ENCODE data around the gene IFITM5. TPM values are rescaled to one million over a fixed set of nuclear protein-coding genes. Genes with fewer than 3 reads are reported as not detected.
"Not testable (repeated sequence)": the region's sequence is repeated elsewhere in the genome, so short reads cannot be mapped to it uniquely, and the experiment has no call there.

The IFITM5 gene
- total RNA-seq (2014; rRNA removed) = not detected in 2 replicates
- not detected for polyA plus RNA-seq (2012)

DNA sequence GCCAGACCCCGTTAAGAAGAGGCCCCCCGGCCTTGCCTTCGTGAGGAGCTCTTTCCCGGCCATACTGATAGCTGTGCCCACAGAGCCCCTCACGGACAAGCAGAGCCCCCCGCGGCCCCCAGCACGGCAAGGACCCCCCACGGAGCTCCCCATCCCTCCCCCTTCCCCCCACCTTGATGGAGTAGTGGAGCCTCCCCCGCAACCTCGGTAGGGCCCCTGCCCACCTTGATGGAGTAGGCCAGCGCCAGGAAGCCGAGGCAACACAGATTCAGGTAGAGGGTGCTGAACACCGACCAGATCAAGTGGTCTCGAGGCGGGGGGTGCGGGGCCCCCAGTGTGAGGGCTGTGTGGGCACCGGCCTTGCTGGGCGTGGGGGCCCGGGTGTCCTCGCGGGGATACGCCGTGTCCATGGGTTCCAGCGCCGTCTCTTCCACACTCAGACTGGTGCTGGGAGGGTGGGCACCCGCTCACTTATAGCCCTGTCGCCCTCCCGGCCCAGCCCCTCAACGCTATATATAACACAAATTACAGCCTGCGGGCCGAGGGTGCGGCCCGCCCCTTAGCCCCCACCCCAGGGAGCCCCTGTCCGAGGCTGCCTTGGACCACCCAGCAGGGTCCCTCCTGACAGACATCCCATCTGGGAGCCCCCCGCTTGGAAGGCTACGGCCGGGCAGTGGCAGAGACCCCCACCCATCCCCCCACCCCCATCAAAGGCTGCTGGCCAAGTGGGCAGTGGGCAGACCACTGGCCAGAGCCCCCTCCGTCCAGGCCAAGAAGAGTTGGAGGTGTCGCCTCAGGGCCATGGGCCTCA lies at the start of gene IFITM5:
TSS of gene IFITM5 (minus strand) at position 446 of the 811 bp plus-strand sequence. CDS start at position 410, 36 bp downstream.
- DNase-seq (ENCODE audit: low read depth) = no peak

DNA sequence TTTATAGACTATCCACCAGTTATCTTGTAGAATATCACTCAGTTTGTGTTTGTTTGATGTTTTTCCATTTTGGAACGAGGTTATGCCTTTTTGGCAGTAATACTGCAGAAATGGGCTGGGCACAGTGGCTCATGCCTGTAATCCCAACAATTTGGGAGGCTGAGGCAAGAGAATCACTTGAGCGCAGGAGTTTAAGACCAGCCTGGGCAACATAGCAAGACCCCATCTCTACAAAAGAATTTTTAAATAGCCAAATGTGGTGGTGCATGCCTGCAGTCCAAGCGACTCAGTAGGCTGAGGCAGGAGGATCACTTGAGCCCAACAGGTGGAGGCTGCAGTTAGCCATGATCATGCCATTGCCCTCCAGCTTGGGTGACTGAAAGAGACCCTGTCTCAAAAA lies 47.2 kb upstream of the IFITM5 start:
- DNase-seq (ENCODE audit: low read depth) = no peak

DNA sequence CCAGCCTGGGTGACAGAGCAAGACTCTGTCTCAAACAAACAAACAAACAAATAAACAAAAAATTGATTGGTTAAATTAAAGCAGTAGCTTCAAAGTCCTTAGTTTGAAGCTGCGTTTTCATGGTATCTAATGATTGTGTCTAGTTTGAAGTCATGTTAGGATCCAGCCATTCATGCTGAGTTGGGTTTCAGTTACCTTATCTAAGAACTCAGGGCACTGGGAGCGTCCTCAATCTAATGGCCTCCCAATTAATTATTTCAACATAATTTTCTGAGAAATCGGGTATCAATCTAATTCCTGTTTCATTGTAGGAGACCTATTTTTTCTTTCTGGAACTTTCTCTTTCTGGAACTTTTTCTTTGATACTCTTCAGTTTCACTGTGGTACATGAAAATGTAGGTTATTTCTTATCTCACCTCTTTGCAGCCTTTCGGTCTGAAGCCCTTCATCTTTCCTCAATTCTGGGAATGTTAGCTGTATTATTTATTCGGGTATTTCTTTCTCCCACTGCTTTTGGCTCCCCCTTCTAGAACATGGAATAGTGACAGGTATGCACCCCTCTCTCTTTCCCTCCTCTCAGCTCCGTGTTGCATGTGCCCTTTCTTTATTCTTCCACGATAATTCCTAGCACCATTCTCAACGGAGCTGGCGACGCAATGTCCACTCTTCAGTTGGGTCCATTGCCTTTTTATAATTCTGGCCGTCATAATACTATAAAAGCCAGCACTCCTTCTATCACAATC lies 45.7 kb upstream of the IFITM5 start:
- DNase-seq (ENCODE audit: low read depth) = no peak

DNA sequence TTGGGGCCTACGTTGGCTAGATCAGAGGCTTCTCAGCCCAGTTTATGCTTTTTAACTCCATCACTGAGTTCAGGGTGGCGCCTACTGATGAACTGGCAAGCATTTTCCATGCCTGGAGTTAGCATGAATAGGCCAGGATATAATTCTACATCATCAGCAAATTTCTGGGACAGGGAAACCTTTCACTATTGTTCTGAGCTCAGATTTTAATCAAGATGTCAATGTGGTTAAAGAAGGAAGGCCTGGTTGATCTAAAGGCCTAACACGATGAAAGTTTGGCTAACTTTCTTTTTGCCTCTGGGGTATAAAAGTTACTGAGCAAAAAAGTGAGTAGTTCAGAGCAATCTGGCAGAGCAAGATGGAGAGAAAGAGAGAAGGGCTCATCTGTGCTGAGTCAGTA lies 43.0 kb upstream of the IFITM5 start:
- no peak for DNase-seq (ENCODE audit: low read depth)

DNA sequence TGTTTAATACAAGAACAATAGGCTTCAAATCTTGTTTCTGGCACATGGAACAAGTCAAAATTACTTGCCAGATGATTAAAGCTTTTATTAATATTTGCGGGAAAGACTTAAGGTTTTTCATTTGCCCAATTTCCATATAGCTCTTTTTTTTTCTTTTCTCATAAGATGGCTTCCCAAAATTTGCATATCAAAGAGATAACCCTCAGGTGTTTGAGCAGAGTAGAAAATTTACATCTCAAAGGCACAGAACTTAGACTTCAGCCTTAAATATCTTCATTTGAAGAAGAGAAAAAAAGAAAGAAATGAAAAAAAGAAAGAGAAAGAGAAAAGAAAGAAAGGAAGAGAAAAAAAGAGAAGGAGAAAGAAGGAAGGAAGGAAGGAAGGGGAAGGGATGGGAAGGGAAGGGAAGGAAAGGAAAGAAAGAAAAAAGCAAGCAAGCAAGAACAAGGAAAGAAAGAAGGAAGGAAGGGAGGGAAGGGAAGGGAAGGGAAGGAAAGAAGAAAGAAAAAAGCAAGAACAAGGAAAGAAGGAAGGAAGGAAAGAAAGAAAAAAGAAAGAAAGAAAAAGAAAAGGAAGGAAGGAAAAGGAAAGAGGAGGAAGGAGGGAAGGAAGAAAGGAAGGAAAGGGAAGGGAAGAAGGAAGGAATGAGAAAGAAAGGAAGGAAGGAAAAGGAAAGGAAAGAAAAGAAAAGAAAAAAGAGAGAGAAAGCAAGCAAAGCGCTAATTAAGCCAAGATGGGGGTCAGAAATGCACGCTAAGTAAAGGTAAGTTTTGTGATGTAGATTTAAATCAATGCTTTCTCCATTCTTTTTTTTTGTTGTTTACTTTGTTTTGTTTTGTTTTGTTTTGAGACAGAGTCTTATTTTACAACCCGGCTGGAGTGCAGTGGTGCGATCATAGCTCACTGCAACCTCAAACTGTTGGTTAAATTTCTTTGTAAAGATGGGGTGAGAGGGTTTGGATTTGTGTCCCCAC lies 41.5 kb upstream of the IFITM5 start:
- DNase-seq (ENCODE audit: low read depth) = no peak

DNA sequence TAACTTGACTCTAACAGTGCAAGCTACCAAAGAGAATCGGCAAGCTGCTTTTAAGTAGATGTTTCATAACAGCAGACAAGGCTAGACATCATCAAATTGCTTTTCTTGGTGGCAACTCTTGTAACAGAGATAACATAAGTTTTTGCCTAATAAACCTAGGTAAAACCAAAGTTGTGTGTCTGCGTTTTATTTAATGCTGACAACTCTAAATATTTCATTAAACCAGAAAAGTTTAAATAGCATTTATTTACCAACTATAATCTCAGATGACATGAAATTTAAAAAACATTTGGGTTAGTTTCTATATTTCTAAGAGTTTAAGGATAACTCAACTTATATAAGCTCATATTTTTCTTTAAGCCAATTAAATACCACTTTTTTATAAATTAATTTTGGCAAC lies 40.6 kb upstream of the IFITM5 start:
- DNase-seq (ENCODE audit: low read depth) = no peak

DNA sequence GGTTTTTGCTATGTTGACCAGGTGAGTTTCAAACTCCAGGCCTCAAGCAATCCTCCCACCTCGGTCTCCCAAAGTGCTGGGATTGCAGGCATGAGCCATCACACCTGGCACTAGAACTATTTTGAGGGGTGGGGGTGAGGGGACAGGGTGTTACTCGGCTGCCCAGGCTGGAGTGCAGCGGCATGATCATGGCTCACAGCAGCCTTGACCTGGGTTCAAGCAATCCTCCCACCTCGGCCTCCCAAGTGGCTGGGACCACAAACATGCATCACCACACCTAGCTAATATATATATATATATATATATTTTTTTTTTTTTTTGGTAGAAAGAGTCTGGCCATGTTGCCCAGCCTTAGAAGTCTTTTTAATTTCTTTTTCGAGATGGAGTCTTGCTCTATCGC lies 38.4 kb upstream of the IFITM5 start:
- DNase-seq (ENCODE audit: low read depth) = no peak

DNA sequence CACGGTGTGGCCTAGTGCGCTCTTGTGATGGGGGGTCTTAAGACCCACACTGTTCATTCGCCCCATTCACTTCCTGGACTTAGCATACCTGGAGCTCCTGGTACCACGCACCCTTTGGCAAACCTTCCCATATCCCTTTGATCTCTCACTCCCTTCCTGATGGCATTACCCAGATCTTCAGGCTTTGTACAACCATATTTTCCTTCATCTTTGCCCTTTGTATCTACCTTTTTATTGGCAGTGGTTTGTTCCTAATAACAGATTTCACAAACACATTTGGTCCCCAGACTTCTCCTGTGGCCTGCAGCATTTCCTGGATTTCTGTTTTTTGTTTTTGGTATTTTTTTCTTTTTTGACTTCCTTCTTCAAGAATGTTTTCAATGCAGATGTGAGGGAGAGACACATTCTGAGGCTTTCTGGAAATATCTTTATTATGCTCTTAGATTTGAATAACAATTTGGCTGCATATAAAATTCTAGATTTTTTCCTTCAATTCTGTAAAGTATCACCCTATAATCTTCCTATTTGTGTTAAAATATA lies 37.4 kb upstream of the IFITM5 start:
- no peak for DNase-seq (ENCODE audit: low read depth)

DNA sequence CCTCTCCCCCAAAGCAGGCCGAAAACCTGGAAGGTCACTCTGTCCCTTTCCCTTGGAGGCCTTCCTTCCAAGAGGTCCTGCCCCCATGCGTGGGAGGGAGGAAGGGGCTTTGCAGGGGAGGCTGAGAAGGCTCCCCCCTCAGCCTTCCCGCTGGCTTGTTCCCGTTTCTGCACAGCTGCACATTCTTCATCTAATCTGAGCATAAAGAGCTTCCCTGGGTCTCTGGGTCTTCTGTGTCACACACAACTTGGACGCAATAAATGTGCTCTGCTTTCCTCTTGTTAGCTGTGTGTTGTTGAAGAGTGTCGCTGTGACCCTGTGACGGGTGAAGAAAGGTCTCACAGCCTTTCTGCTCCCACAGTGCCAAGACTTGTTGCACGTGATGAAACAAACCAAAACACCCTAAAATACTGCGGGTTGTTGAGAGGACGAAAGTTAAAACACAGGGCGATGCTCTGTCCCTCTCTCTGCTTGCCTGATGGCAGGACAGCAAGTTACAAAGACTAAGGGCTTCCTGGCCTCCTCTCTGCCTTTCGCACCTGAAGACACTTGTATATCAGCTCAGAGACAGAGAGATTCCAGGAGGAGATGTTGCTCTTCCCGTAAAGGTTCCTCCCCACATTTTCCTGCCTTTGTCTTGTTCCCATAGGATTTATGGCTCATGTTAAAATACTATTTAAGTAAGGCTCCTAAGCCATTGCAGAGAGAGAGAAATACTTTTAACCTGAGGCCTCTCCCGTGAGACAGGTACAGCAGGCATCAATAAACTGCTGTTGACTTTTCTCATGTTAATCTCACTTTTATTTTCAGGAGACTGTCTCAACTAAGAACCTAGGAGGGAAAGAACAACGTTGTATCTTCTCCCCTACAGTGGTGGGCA lies 36.7 kb upstream of the IFITM5 start:
- peak; percentile 12 for DNase-seq (ENCODE audit: low read depth)

DNA sequence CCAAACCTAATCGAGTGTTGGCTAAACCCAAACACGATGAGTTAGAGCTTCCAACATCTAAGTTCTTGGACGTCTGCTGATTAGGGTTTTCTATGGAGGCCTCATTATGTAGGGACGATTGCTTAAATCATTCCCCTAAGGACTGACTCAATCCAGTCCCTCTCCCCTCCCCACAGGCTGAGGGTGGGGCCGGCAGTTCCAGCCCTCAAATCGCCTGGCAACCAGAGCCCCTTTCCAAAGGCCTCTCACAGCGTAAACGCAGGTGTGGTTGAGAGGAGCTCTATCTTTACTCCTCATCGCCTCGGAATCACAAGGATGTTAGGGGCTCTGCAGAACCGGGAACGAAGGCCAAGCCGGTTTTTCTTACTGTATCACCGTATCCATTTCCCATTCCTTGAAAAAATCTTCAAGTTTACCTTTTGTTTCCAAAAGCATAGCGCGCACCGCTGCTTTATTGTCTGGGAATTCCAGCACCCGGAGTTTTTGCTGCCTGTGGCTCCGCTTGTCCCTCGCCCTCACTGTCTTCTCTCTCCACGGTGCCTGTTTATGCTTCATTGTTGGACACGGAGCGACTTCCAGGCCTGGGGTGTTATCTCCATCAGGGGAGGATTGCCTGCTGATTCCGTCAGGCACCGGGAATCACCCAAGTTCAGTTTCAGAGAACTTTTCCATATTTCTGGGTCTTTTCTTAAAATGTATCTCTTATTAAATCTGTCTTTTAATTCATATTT lies 35.1 kb upstream of the IFITM5 start:
- no peak for DNase-seq (ENCODE audit: low read depth)

DNA sequence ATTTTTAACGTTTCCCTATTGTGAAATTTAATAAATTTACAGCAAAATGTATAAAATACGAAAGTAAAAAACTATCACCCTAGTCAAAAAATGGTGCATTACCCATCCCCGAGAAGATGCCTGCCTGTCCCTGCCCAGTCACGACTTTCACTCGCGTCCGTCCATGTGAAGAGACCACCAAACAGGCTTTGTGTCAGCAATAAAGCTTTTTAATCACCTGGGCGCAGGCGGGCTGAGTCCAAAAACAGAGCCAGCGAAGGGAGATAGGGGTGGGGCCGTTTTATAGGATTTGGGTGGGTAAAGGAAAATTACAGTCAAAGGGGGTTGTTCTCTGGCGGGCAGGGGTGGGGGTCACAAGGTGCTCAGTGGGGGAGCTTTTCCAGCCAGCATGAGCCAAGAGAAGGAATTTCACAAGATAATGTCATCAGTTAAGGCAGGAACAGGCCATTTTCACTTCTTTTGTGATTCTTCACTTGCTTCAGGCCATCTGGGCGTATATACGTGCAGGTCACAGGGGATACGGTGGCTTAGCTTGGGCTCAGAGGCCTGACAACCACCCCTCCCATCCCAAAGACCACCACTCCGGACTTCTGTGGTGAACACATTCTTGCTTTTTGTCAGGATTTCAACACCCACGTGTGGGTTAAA lies 34.4 kb upstream of the IFITM5 start:
- DNase-seq (ENCODE audit: low read depth) = not testable (repeated sequence)

DNA sequence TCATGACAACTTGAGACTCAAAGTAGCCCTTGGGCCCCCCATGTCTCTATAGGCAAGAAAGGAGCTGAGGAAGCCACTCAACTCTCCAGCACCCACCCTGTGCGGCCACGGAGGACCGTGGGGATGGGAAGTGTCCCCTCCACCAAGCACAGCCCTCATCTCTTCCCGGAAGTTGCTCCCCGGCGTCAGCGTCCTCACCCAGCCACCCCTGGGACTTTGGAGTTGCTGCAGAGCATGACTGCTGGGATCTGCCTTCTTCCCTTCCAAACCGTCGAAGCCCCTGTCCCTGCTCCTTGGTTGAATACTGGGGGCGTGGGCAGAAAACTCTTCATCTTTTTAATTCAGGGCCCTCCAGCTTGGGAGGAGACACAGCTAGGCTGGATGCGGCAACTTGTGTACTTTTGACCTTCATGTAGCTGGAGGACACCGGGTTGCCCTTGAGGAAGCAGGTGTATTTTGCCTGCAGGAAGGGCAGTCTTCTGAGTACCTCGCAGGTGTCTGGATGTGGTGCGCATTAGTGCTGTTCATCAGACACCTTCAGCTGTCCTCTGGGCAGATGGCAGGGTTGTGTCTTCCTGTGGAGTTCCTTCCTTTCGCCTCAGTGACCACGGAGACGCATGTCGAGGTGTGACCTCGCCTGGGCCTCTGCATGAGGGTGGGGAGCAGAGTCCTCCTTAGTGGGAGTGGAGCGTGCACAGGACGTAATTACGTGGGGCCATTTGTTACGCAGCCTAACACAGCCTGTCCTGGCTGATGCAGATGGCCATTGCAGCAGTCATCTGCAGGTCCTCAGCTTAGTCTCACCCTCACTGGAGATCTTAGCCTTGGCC lies 33.5 kb upstream of the IFITM5 start:
- DNase-seq (ENCODE audit: low read depth) = no peak

DNA sequence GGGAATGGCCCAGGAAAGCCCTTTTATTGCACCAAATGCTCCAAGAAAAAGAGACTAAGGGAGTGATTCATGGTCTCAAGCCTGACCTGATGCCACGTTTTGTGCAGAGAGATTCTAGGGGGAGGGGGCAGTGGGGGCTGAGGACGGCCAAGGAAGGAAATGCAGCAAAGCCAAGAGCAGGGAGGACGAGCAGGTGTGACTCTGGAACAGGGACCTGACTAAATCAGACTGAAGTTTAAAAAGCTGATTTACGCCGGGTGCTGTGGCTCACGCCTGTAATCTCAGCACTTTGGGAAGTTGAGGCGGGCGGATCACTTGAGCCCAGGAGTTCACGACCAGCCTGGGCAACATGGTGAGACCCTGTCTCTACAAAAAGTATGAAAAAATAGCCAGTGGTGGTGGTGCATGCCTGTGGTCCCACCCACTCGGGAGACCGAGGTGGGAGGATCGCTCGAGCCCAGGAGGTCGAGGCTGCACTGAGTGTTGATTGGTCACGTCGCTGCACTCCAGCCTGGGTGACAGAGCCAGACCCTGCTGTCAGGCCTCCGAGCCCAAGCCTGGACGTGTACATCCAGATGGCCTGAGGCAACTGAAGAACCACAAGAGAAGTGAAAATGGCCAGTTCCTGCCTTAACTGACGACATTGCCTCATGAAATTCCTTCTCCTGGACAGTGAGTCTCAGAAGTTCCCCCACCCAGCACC lies 32.2 kb upstream of the IFITM5 start:
- DNase-seq (ENCODE audit: low read depth) = no peak

DNA sequence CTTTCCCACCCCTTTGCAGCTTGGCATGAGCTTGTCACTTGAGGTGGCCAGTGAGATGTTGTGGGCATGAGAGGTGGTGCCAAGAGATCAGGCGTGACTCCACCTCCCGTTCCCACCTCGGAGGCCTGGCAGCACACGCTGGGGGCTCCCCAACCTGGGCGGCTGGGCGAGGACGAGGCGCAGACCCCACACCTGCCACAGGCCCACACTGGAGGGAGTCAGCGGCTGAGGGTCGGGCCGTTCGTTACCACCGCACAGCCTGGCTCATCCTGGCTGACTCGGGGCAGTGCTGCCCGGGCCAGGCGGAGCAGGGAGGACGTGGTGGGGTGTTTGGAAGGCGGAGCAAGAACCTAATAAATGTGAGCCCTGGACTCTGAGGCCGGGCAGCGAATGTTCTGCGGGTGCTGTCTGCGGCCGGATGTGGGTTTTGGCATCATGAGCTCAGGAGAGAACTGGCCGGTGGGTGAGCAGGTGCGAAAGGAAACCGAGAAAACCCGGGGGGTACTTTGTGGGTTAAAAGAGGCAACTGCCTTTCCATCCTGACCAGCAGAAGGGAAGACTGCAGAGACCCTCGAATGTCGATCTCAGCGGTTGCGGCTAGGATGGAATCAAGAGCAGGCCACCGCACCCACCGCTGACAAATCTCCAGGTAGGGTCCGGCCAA lies 31.5 kb upstream of the IFITM5 start:
- DNase-seq (ENCODE audit: low read depth) = no peak

DNA sequence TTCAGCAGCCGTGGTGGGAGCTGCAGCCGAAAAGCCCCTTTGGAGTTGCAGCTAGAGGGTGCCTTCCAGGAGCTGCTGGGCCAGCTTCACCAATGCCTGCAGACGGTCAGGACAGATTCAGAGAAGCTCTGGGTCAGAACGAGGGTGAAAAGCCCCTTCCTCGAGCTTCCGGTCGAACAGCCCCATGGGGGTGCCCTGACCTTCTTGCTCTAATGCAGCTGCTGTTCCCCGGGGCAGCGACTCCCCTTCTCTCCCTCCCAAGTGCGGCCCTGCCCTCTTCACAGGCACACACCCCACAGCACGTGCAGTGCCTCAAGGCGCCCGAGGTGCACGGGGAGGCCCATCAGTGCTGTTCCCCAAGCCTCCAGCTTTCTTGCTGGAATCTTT lies 31.0 kb upstream of the IFITM5 start:
- DNase-seq (ENCODE audit: low read depth) = no peak

DNA sequence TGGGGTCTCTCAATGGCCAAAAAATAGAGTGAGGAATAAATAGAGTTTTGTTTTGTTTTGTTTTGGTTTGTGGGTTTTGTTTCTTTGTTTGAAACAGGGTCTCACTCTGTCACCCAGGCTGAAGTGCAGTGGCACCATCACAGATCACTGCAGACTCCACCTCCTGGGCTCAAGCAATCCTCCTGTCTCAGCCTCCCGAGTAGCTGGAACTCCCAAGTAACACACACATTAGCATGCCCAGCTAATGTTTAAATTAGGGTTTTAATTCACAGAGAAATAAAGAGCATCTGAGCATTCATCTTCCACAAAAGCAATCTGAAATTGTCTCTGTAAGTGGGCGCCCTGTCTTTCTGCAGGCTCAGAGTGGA lies 30.5 kb upstream of the IFITM5 start:
- DNase-seq (ENCODE audit: low read depth) = no peak

DNA sequence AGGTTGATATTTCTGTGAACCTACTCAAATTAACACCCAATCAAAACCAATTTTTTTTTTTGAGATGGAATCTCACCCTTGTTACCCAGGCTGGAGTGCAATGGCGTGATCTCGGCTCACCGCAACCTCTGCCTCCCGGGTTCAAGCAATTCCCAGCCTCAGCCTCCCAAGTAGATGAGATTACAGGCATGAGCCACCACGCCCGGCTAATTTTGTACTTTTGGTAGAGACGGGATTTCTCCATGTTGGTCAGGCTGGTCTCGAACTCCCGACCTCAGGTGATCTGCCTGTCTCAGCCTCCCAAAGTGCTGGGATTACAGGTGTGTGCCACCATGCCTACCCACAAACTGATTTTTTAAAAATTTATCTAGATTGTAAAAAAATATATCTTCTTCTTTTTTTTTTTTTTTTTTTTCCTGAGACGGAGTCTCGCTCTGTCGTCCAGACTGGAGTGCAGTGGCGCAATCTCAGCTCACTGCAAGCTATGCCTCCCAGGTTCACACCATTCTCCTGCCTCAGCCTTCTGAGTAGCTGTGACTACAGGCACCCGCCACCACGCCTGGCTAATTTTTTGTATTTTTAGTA lies 29.3 kb upstream of the IFITM5 start:
- not testable (repeated sequence) for DNase-seq (ENCODE audit: low read depth)

All from LHCN-M2 (cell line).